K562 (cell line): ENCODE measurements around the gene PRKRIP1. TPM values are rescaled to one million over a fixed set of nuclear protein-coding genes. Genes with fewer than 3 reads are reported as not detected.

ENCODE experiments used
- ATAC-seq: fragments of 200-7000 bp; cut with Tn5 transposase; 3 replicates; pipeline ENCODE4 v1.9.1; 2020; ENCODE audit warnings: moderate library complexity
- BruUV-seq: library from RNA; stranded (reverse); fragments of 400-500 nt; replicated peaks from 2 replicates; lab custom pipeline; 2021; lab: Mats Ljungman, UMichigan
- CTCF ChIA-PET: fragments of 300-600 bp; formaldehyde crosslinking; extraction: SDS; loops from one replicate; lab custom pipeline; 2021; ENCODE audit warnings: low intra/inter-chr PET ratio; lab: Yijun Ruan, JAX
- POLR2A ChIA-PET: fragments of 300-600, 350-650 bp; sonication (Branson Sonifier 250); formaldehyde crosslinking; extraction: SDS; loops from one replicate; lab custom pipeline; 2021; ENCODE audit warnings: antibody characterized with exemption, inconsistent platforms; lab: Yijun Ruan, JAX
- DNase-seq, 4 experiments: peaks; one replicate each; pipeline versions ENCODE4 v3.0.0 to v3.0.0-alpha.2; 2011 to 2018; ENCODE audit warnings: low spot score in 3 of 4, mixed read lengths in 3 of 4; ENCODE audit errors: extremely low read depth in 1 of 4
- FAIRE-seq: peaks from 2 replicates; lab custom pipeline; 2011; peaks lifted over from hg19 to GRCh38; lab: Jason Lieb, UNC
- H2AFZ ChIP-seq: 2 replicates; pipeline ENCODE4 v1.6.0; 2011; ENCODE audit warnings: low read depth, low read length, control low read depth, inconsistent platforms
- H3K27ac ChIP-seq: fragments of 200-600 bp; 3 replicates; pipeline ENCODE4 v1.8.0; 2011; ENCODE audit warnings: low read depth, mild to moderate bottlenecking, control low read depth, inconsistent platforms, low read length, moderate library complexity, mixed read lengths; ENCODE audit errors: extremely low read depth
- H3K27me3 ChIP-seq, 2 experiments: fragments of 300-600 bp in 1 of 2; 2 replicates in 1 of 2; 3 replicates in 1 of 2; pipeline versions ENCODE4 v1.6.0 to v1.8.0; 2011; ENCODE audit warnings: inconsistent platforms in 2 of 2, low read length in 2 of 2, mild to moderate bottlenecking in 1 of 2, mixed read lengths in 1 of 2, moderate library complexity in 1 of 2; ENCODE audit not compliant: control insufficient read depth in 2 of 2, insufficient read depth in 2 of 2
- H3K36me3 ChIP-seq: fragments of 300-600 bp; 3 replicates; pipeline ENCODE4 v1.8.0; 2011; ENCODE audit warnings: mild to moderate bottlenecking, low read length, inconsistent platforms; ENCODE audit not compliant: control insufficient read depth, insufficient read depth
- H3K4me1 ChIP-seq, 2 experiments: fragments of 200-600 bp in 1 of 2; replicated peaks in 1 of 2; 2 replicates in 1 of 2; 3 replicates in 1 of 2; pipeline versions ENCODE4 v1.5.1 to v1.8.0; 2011; ENCODE audit warnings: inconsistent platforms in 2 of 2, low read length in 2 of 2, mild to moderate bottlenecking in 1 of 2, mixed read lengths in 1 of 2, moderate library complexity in 1 of 2; ENCODE audit not compliant: control insufficient read depth in 2 of 2, insufficient read depth in 2 of 2
- H3K4me2 ChIP-seq: 2 replicates; pipeline ENCODE4 v1.6.1; 2011; ENCODE audit warnings: low read length, control low read depth, inconsistent platforms, mixed read lengths; ENCODE audit not compliant: insufficient read depth
- H3K4me3 ChIP-seq: fragments of 200-600 bp; sonication (generic), shearing (Covaris generic); 2 replicates; pipeline ENCODE4 v1.5.1; 2016; ENCODE audit warnings: control low read depth, inconsistent platforms
- H3K79me2 ChIP-seq: fragments of 200-600 bp; 3 replicates; pipeline ENCODE4 v1.8.0; 2011; ENCODE audit warnings: low read length, inconsistent platforms; ENCODE audit not compliant: control insufficient read depth, insufficient read depth
- H3K9ac ChIP-seq, 2 experiments: 2 replicates each; pipeline versions ENCODE4 v1.6.0 to v1.6.1; 2011; ENCODE audit warnings: low read depth in 2 of 2, low read length in 2 of 2, control low read depth in 1 of 2, inconsistent platforms in 1 of 2, mild to moderate bottlenecking in 1 of 2, mixed read lengths in 1 of 2; ENCODE audit not compliant: insufficient read depth in 1 of 2
- H3K9me1 ChIP-seq: one replicate; pipeline ENCODE4 v1.6.0; 2011; ENCODE audit warnings: inconsistent platforms, mild to moderate bottlenecking, low read length, moderate library complexity; ENCODE audit not compliant: control insufficient read depth, insufficient read depth
- H3K9me3 ChIP-seq: replicated peaks from 2 replicates; pipeline ENCODE4 v1.5.1; 2011; ENCODE audit warnings: low read depth, low read length, inconsistent platforms; ENCODE audit not compliant: control insufficient read depth, insufficient read depth
- H4K20me1 ChIP-seq: replicated peaks from 2 replicates; pipeline ENCODE4 v1.6.1; 2011; ENCODE audit warnings: low read length, inconsistent platforms, mixed read lengths; ENCODE audit not compliant: control insufficient read depth, insufficient read depth
- E2F1 ChIP-seq: sonication (generic); formaldehyde crosslinking; IDR thresholded peaks from 2 replicates; pipeline ENCODE4 v1.8.1; 2023; ENCODE audit warnings: mild to moderate bottlenecking, missing genetic modification reagents, moderate library complexity
- HDAC1 ChIP-seq, 2 experiments: fragments of 450-650 bp; IDR thresholded peaks; 2 replicates each; pipeline ENCODE4 v1.6.1; 2016 to 2017; ENCODE audit warnings: inconsistent platforms in 1 of 2, mild to moderate bottlenecking in 1 of 2, moderate library complexity in 1 of 2
- NBN ChIP-seq: fragments of 450-650 bp; IDR thresholded peaks from 2 replicates; pipeline ENCODE4 v1.6.1; 2016; ENCODE audit warnings: low read depth, mild to moderate bottlenecking
- POLR2G ChIP-seq: fragments of 200-400 bp; formaldehyde crosslinking; IDR thresholded peaks from 2 replicates; pipeline ENCODE4 v1.6.1; 2017; ENCODE audit warnings: low read depth, mild to moderate bottlenecking, antibody characterized with exemption, low read length, moderate library complexity
- RBFOX2 ChIP-seq: fragments of 200-400 bp; formaldehyde crosslinking; IDR thresholded peaks from 2 replicates; pipeline ENCODE4 v1.6.1; 2017; ENCODE audit warnings: low read depth, mild to moderate bottlenecking, low read length, moderate library complexity
- WGBS: fragments of 100-300 bp; shearing (Covaris generic); methylation state at CpG from one replicate; pipeline ENCODE4 v1.1.6; 2016; ENCODE audit warnings: low coverage, mixed read lengths; ENCODE audit not compliant: insufficient coverage; ENCODE audit errors: missing lambda C conversion rate; 5-methylcytosine and 5-hydroxymethylcytosine counted together
- in situ Hi-C: fragments of 300-500 bp; cut with MboI; formaldehyde crosslinking; loops from 4 replicates; pipeline ENCODE4 v1.15.0; 2018; ENCODE audit warnings: inconsistent platforms, mixed read lengths
- intact Hi-C: fragments of 100-400 bp; cut with micrococcal nuclease; formaldehyde crosslinking; loops from 2 replicates; pipeline ENCODE4 v1.14.2; 2022
- polyA plus RNA-seq, 8 experiments: library from polyadenylated mRNA; depleted of rRNA in 4 of 8; stranded (reverse) in 5 of 8; unstranded in 3 of 8; fragments of >200 nt; fragmentation: Nextera tagmentation in 2 of 8; fragmentation: Illumina TruSeq in 1 of 8; extraction: Ambion mirVana in 2 of 8; extraction: Trizol in 1 of 8; gene quantifications; 2 replicates each; pipeline versions ENCODE4 v1.2.1 to v1.2.3, GENCODE V29; 2011 to 2014; ENCODE audit warnings: inconsistent platforms in 1 of 8, missing spikeins in 1 of 8
- total RNA-seq, 7 experiments: library from RNA; depleted of rRNA in 6 of 7; stranded (reverse); fragments of >200 nt in 6 of 7; fragmentation: Illumina TruSeq in 2 of 7; extraction: Trizol in 2 of 7; gene quantifications; 2 replicates each; pipeline versions ENCODE4 v1.2.1 to v1.2.3, GENCODE V29; 2011 to 2021; ENCODE audit warnings: low replicate concordance in 1 of 7

The PRKRIP1 gene
- total and polyA plus RNA-seq, 9 of the 15 experiments (the other 6 are each of a cell fraction or from before 2014, with no cell fraction given) = 14.9 to 52.1 (median 19.8) TPM

- H3K27me3 ChIP-seq = no peaks in the 10 kb centered on the region
- no peaks in the 10 kb centered on the region for H3K9me3 ChIP-seq
- peak overlapping the region in 1 of 2 experiments; percentile 57; a peak in 2 of 4 replicates for H3K9ac ChIP-seq
- intact Hi-C loops = no loop called here
- peaks cover 3% of the 10 kb centered on the region for H3K9me1 ChIP-seq
- in situ Hi-C loops = loop anchor here (25.0 kb wide), 2 partner anchors 103 to 203 kb away; partner anchors contain the start of genes POLR2J2, POLR2J3, SPDYE2 and SPDYE2B
- no peak for FAIRE-seq
- no peak overlapping the region for H3K4me2 ChIP-seq
- H3K36me3 ChIP-seq = peaks cover 43% of the 10 kb centered on the region; the same call in 2 of the 3 replicates
- peaks cover 29% of the 10 kb centered on the region for H3K79me2 ChIP-seq
- H3K4me3 ChIP-seq = no peak overlapping the region
- BruUV-seq = no TSS peak
- no peak for TF ChIP-seq HDAC1 (IDR thresholded peaks at IDR 0.05)
- TF ChIP-seq NBN = no peak
- peak; percentile 42 for TF ChIP-seq POLR2G
- TF ChIP-seq RBFOX2 = no peak
- TF ChIP-seq E2F1 (CRISPR knock-in tag) = no peak
- 90% methylated on average over 20 of the region's 24 CpGs for WGBS
- DNase-seq = no peak
- ATAC-seq = no peak
- H3K27ac ChIP-seq = no peak overlapping the region
- H4K20me1 ChIP-seq = no peaks in the 10 kb centered on the region
- ChIA-PET POLR2A (no interaction called here), CTCF (no interaction called here)
- H3K4me1 ChIP-seq = peaks cover 3 to 38% of the 10 kb centered on the region in 2 experiments; a peak in 3 of 5 replicates
- no peak overlapping the region for H2AFZ ChIP-seq
Observed at GRCh38 chr7:102459221-102459844, 63.2 kb downstream of the PRKRIP1 start.
